HEK293 (cell line): ENCODE results near the gene SPARC.

ENCODE experiments used
- ELK4 ChIP-seq: IDR thresholded peaks from 2 replicates; pipeline ENCODE4 v1.6.1; 2011; ENCODE audit warnings: mild to moderate bottlenecking, low read depth, low read length, borderline replicate concordance
- PRDM1 ChIP-seq: fragments of 450-650 bp; formaldehyde crosslinking; IDR thresholded peaks from 2 replicates; pipeline ENCODE4; 2016; ENCODE audit warnings: missing biosample characterization, missing genetic modification characterization
- YY1 ChIP-seq: fragments of 450-650 bp; formaldehyde crosslinking; IDR thresholded peaks from 2 replicates; pipeline ENCODE4 v1.5.1; 2018; ENCODE audit warnings: missing biosample characterization, missing genetic modification characterization
- ZBTB1 ChIP-seq: fragments of 450-650 bp; formaldehyde crosslinking; IDR thresholded peaks from 2 replicates; pipeline ENCODE4 v1.5.1; 2016; ENCODE audit warnings: missing biosample characterization, missing genetic modification characterization
- ZBTB11 ChIP-seq: fragments of 450-650 bp; formaldehyde crosslinking; conservative IDR thresholded peaks from 2 replicates; pipeline ENCODE4 v1.5.1; 2016; ENCODE audit warnings: low read depth, missing biosample characterization, missing genetic modification characterization
- TF ChIP-seq, protein P1 (sequence below): fragments of 450-650 bp; formaldehyde crosslinking; IDR thresholded peaks from 2 replicates; pipeline ENCODE4 v1.5.1; 2016; ENCODE audit warnings: missing biosample characterization, missing genetic modification characterization
- TF ChIP-seq, protein P2 (sequence below): fragments of 450-650 bp; formaldehyde crosslinking; IDR thresholded peaks from 2 replicates; pipeline ENCODE4; 2016; ENCODE audit warnings: missing biosample characterization, missing genetic modification characterization

DNA sequence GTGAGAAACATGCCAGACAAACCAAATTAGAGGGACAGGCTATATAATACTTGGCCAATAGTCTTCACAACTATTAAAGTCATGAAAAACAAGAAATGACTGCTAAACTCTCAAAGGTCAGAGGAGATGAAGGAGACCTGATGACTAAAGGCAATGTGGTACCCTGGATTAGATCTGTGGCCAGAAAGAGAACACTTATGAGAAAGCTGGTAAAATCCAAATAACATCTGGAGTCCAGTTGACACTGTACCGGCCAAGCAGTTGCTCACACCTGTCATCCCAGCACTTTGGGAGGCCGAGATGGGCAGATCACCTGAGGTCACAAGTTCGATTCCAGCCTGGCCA is 47.3 kb upstream of the SPARC start:
- TF ChIP-seq, protein P1, sequence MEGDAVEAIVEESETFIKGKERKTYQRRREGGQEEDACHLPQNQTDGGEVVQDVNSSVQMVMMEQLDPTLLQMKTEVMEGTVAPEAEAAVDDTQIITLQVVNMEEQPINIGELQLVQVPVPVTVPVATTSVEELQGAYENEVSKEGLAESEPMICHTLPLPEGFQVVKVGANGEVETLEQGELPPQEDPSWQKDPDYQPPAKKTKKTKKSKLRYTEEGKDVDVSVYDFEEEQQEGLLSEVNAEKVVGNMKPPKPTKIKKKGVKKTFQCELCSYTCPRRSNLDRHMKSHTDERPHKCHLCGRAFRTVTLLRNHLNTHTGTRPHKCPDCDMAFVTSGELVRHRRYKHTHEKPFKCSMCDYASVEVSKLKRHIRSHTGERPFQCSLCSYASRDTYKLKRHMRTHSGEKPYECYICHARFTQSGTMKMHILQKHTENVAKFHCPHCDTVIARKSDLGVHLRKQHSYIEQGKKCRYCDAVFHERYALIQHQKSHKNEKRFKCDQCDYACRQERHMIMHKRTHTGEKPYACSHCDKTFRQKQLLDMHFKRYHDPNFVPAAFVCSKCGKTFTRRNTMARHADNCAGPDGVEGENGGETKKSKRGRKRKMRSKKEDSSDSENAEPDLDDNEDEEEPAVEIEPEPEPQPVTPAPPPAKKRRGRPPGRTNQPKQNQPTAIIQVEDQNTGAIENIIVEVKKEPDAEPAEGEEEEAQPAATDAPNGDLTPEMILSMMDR = no peak
- TF ChIP-seq, protein P2, sequence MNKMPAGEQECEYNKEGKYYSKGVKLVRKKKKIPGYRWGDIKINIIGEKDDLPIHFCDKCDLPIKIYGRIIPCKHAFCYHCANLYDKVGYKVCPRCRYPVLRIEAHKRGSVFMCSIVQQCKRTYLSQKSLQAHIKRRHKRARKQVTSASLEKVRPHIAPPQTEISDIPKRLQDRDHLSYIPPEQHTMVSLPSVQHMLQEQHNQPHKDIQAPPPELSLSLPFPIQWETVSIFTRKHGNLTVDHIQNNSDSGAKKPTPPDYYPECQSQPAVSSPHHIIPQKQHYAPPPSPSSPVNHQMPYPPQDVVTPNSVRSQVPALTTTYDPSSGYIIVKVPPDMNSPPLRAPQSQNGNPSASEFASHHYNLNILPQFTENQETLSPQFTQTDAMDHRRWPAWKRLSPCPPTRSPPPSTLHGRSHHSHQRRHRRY = no peak
- TF ChIP-seq PRDM1 = no peak
- no peak for TF ChIP-seq ZBTB1 (tag by site-specific recombination)
- no peak for TF ChIP-seq YY1 (tag by site-specific recombination)
- TF ChIP-seq ELK4 = no peak
- no peak for TF ChIP-seq ZBTB11 (tag by site-specific recombination)
